SK-N-SH treated with all-trans-retinoic acid at 6 μM for 48 hours (cell line): ENCODE measurements around the gene TCEA3.

ENCODE experiments used
- CSDC2 ChIP-seq: fragments of 250-450 bp; sonication (Bioruptor Pico); IDR thresholded peaks from 2 replicates; pipeline ENCODE4 v1.5.0; 2020; ENCODE audit warnings: mild to moderate bottlenecking, moderate library complexity
- GLIS3 ChIP-seq: fragments of 250-450 bp; sonication (Bioruptor Pico); IDR thresholded peaks from 2 replicates; pipeline ENCODE4 v1.5.0; 2020; ENCODE audit warnings: mild to moderate bottlenecking, moderate library complexity
- OSR1 ChIP-seq: fragments of 250-450 bp; sonication (Bioruptor Pico); IDR thresholded peaks from 2 replicates; pipeline ENCODE4 v1.8.0; 2022; ENCODE audit warnings: moderate library complexity, mild to moderate bottlenecking, inconsistent platforms
- RARB ChIP-seq: fragments of 250-450 bp; sonication (Bioruptor Pico); IDR thresholded peaks from 2 replicates; pipeline ENCODE4 v1.8.0; 2021; ENCODE audit warnings: mild to moderate bottlenecking, moderate library complexity
- ZFP3 ChIP-seq: fragments of 250-450 bp; sonication (Bioruptor Pico); IDR thresholded peaks from 2 replicates; pipeline ENCODE4 v1.5.0; 2020; ENCODE audit warnings: mild to moderate bottlenecking, moderate library complexity
- TF ChIP-seq, protein P1 (sequence below): fragments of 250-450 bp; sonication (Bioruptor Pico); IDR thresholded peaks from 2 replicates; pipeline ENCODE4 v1.8.0; 2021; ENCODE audit warnings: low read depth, mild to moderate bottlenecking, moderate library complexity, borderline replicate concordance
- TF ChIP-seq, protein P2 (sequence below): fragments of 250-450 bp; sonication (Bioruptor Pico); IDR thresholded peaks from 2 replicates; pipeline ENCODE4 v1.5.0; 2020; ENCODE audit warnings: mild to moderate bottlenecking, moderate library complexity
- TF ChIP-seq, protein P3 (sequence below): fragments of 250-450 bp; sonication (Bioruptor Pico); IDR thresholded peaks from 2 replicates; pipeline ENCODE4 v1.8.0; 2020; ENCODE audit warnings: mild to moderate bottlenecking, moderate library complexity, borderline replicate concordance
- TF ChIP-seq, protein P4 (sequence below): fragments of 250-450 bp; sonication (Bioruptor Pico); IDR thresholded peaks from 2 replicates; pipeline ENCODE4 v1.5.1; 2020; ENCODE audit warnings: low read depth, mild to moderate bottlenecking, moderate library complexity

- TF ChIP-seq RARB (CRISPR knock-in tag) (no peak), GLIS3 (CRISPR knock-in tag) (no peak), CSDC2 (CRISPR knock-in tag) (no peak), OSR1 (CRISPR knock-in tag) (no peak), ZFP3 (no peak)
- TF ChIP-seq, protein P1, sequence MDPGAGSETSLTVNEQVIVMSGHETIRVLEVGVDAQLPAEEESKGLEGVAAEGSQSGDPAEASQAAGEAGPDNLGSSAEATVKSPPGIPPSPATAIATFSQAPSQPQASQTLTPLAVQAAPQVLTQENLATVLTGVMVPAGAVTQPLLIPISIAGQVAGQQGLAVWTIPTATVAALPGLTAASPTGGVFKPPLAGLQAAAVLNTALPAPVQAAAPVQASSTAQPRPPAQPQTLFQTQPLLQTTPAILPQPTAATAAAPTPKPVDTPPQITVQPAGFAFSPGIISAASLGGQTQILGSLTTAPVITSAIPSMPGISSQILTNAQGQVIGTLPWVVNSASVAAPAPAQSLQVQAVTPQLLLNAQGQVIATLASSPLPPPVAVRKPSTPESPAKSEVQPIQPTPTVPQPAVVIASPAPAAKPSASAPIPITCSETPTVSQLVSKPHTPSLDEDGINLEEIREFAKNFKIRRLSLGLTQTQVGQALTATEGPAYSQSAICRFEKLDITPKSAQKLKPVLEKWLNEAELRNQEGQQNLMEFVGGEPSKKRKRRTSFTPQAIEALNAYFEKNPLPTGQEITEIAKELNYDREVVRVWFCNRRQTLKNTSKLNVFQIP, result no peak
- TF ChIP-seq, protein P2, sequence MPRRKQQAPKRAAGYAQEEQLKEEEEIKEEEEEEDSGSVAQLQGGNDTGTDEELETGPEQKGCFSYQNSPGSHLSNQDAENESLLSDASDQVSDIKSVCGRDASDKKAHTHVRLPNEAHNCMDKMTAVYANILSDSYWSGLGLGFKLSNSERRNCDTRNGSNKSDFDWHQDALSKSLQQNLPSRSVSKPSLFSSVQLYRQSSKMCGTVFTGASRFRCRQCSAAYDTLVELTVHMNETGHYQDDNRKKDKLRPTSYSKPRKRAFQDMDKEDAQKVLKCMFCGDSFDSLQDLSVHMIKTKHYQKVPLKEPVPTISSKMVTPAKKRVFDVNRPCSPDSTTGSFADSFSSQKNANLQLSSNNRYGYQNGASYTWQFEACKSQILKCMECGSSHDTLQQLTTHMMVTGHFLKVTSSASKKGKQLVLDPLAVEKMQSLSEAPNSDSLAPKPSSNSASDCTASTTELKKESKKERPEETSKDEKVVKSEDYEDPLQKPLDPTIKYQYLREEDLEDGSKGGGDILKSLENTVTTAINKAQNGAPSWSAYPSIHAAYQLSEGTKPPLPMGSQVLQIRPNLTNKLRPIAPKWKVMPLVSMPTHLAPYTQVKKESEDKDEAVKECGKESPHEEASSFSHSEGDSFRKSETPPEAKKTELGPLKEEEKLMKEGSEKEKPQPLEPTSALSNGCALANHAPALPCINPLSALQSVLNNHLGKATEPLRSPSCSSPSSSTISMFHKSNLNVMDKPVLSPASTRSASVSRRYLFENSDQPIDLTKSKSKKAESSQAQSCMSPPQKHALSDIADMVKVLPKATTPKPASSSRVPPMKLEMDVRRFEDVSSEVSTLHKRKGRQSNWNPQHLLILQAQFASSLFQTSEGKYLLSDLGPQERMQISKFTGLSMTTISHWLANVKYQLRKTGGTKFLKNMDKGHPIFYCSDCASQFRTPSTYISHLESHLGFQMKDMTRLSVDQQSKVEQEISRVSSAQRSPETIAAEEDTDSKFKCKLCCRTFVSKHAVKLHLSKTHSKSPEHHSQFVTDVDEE (CRISPR knock-in tag), result peak; percentile 48; the same call in 1 of the 2 replicates
- TF ChIP-seq, protein P3, sequence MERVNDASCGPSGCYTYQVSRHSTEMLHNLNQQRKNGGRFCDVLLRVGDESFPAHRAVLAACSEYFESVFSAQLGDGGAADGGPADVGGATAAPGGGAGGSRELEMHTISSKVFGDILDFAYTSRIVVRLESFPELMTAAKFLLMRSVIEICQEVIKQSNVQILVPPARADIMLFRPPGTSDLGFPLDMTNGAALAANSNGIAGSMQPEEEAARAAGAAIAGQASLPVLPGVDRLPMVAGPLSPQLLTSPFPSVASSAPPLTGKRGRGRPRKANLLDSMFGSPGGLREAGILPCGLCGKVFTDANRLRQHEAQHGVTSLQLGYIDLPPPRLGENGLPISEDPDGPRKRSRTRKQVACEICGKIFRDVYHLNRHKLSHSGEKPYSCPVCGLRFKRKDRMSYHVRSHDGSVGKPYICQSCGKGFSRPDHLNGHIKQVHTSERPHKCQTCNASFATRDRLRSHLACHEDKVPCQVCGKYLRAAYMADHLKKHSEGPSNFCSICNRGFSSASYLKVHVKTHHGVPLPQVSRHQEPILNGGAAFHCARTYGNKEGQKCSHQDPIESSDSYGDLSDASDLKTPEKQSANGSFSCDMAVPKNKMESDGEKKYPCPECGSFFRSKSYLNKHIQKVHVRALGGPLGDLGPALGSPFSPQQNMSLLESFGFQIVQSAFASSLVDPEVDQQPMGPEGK (CRISPR knock-in tag), result peak; percentile 76; the same call in 1 of the 2 replicates
- TF ChIP-seq, protein P4, sequence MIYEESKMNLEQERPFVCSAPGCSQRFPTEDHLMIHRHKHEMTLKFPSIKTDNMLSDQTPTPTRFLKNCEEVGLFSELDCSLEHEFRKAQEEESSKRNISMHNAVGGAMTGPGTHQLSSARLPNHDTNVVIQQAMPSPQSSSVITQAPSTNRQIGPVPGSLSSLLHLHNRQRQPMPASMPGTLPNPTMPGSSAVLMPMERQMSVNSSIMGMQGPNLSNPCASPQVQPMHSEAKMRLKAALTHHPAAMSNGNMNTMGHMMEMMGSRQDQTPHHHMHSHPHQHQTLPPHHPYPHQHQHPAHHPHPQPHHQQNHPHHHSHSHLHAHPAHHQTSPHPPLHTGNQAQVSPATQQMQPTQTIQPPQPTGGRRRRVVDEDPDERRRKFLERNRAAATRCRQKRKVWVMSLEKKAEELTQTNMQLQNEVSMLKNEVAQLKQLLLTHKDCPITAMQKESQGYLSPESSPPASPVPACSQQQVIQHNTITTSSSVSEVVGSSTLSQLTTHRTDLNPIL (CRISPR knock-in tag), result no peak
Observed at GRCh38 chr1:23403735-23404486, 20.6 kb downstream of the TCEA3 start.
